ENCODE data around the gene ERMAP.

Gene ERMAP

GRCh38 chr1:42841010-42841409 is 24.1 kb downstream of the ERMAP start:
- DNase-seq (ENCODE audit: low read depth), result no peak

GRCh38 chr1:42841440-42842147 is 24.7 kb downstream of the ERMAP start:
- H3K4me3 ChIP-seq (ENCODE audit: low read depth, low read length), result no peak overlapping the region
- DNase-seq (ENCODE audit: low read depth), result no peak
- no peak for TF ChIP-seq CTCF (IDR thresholded peaks at IDR 0.05; ENCODE audit: insufficient read depth, low read depth, low read length, missing control alignments)

More at GRCh38 chr1:42841010-42841409, 24.1 kb downstream of the ERMAP start:
- TF ChIP-seq CTCF (IDR thresholded peaks at IDR 0.05; ENCODE audit: insufficient read depth, low read depth, low read length, missing control alignments), result no peak
- H3K4me3 ChIP-seq (ENCODE audit: low read depth, low read length), result no peak overlapping the region

- TF ChIP-seq CTCF (IDR thresholded peaks at IDR 0.05; ENCODE audit: insufficient read depth, low read depth, low read length, missing control alignments), result no peak
- no peak overlapping the region for H3K4me3 ChIP-seq (ENCODE audit: low read depth, low read length)
- no peak for DNase-seq (ENCODE audit: low read depth)
Measured at GRCh38 chr1:42844592-42845140, 27.7 kb downstream of the ERMAP start.

GRCh38 chr1:42845193-42845592 is 28.3 kb downstream of the ERMAP start:
- H3K4me3 ChIP-seq (ENCODE audit: low read depth, low read length), result peak overlapping the region; percentile 92
- no peak for DNase-seq (ENCODE audit: low read depth)
- TF ChIP-seq CTCF (IDR thresholded peaks at IDR 0.05; ENCODE audit: insufficient read depth, low read depth, low read length, missing control alignments), result no peak

- no peak for DNase-seq (ENCODE audit: low read depth)
- H3K4me3 ChIP-seq (ENCODE audit: low read depth, low read length), result peak overlapping the region; percentile 92
- TF ChIP-seq CTCF (IDR thresholded peaks at IDR 0.05; ENCODE audit: insufficient read depth, low read depth, low read length, missing control alignments), result no peak
Measured at GRCh38 chr1:42845866-42846256, 28.9 kb downstream of the ERMAP start.

GRCh38 chr1:42846257-42847110 is 29.6 kb downstream of the ERMAP start, which contains the start of gene ZNF691:
TSS of gene ZNF691 (plus strand) at chr1:42846613. CDS start at chr1:42849659, 3,046 bp downstream.
- H3K4me3 ChIP-seq (ENCODE audit: low read depth, low read length), result peak within 1 kb of the TSS; percentile 92
- peak; percentile 98 for DNase-seq (ENCODE audit: low read depth)

More at GRCh38 chr1:42846257-42847110, 29.6 kb downstream of the ERMAP start, which contains the start of gene ZNF691:
- peak; percentile 44 for TF ChIP-seq CTCF (IDR thresholded peaks at IDR 0.05; ENCODE audit: insufficient read depth, low read depth, low read length, missing control alignments)
